Measurements from ENCODE around the gene CHST14. TPM values are rescaled to one million over a fixed set of nuclear protein-coding genes. Genes with fewer than 3 reads are reported as not detected.

The CHST14 gene
- total RNA-seq, 3 donors from 2014 or later: 8.8 to 10.8 (median 9.3) TPM

- Histone ChIP-seq H3K4me1 (peaks cover 0 to 5% of the 10 kb centered on the region in 2 donors), H3K36me3 (no peaks in the 10 kb centered on the region), H3K27me3 (no peaks in the 10 kb centered on the region), H3K9me3 (no peaks in the 10 kb centered on the region), H3K4me3 (no peak overlapping the region), H3K27ac (no peak overlapping the region)
- intact Hi-C loops (cut with DNase I; ENCODE audit: low total_unique reads): no loop called here
- TF ChIP-seq POLR2AphosphoS5 (IDR thresholded peaks at IDR 0.05): no peak
- no peak for TF ChIP-seq CTCF (IDR thresholded peaks at IDR 0.05)
- TF ChIP-seq POLR2A (IDR thresholded peaks at IDR 0.05): no peak
- no peak for DNase-seq (ENCODE audit: low spot score in 2 of 2)
Observed at GRCh38 chr15:40454904-40455391, 15.8 kb upstream of the CHST14 start.

- peak in 1 of 2 donors; percentile 73 for DNase-seq (ENCODE audit: low spot score in 2 of 2)
- no peak overlapping the region for H3K27ac ChIP-seq
- intact Hi-C loops (cut with DNase I; ENCODE audit: low total_unique reads): no loop called here
- H3K9me3 ChIP-seq: no peaks in the 10 kb centered on the region
- no peak overlapping the region for H3K4me3 ChIP-seq
- TF ChIP-seq POLR2AphosphoS5 (IDR thresholded peaks at IDR 0.05) (no peak), CTCF (IDR thresholded peaks at IDR 0.05) (no peak), POLR2A (IDR thresholded peaks at IDR 0.05) (no peak)
- peaks cover 0 to 5% of the 10 kb centered on the region in 2 donors for H3K4me1 ChIP-seq
- H3K36me3 ChIP-seq: no peaks in the 10 kb centered on the region
- H3K27me3 ChIP-seq: no peaks in the 10 kb centered on the region
Observed at GRCh38 chr15:40456299-40456712, 14.5 kb upstream of the CHST14 start.

GRCh38 chr15:40456738-40457137 is 14.0 kb upstream of the CHST14 start:
- H3K4me1 ChIP-seq: peaks cover 0 to 5% of the 10 kb centered on the region in 2 donors
- TF ChIP-seq CTCF (IDR thresholded peaks at IDR 0.05) (no peak), POLR2A (IDR thresholded peaks at IDR 0.05) (no peak), POLR2AphosphoS5 (IDR thresholded peaks at IDR 0.05) (no peak)
- no peak overlapping the region for H3K4me3 ChIP-seq
- no peaks in the 10 kb centered on the region for H3K9me3 ChIP-seq
- no peak overlapping the region for H3K27ac ChIP-seq
- intact Hi-C loops (cut with DNase I; ENCODE audit: low total_unique reads): no loop called here
- H3K27me3 ChIP-seq: no peaks in the 10 kb centered on the region
- no peak for DNase-seq (ENCODE audit: low spot score in 2 of 2)
- no peaks in the 10 kb centered on the region for H3K36me3 ChIP-seq

GRCh38 chr15:40458495-40459371 is 12.1 kb upstream of the CHST14 start:
- no peaks in the 10 kb centered on the region for H3K27me3 ChIP-seq
- H3K9me3 ChIP-seq: no peaks in the 10 kb centered on the region
- peaks cover 0 to 5% of the 10 kb centered on the region in 2 donors for H3K4me1 ChIP-seq
- no peak overlapping the region for H3K4me3 ChIP-seq
- H3K27ac ChIP-seq: no peak overlapping the region
- H3K36me3 ChIP-seq: no peaks in the 10 kb centered on the region
- intact Hi-C loops (cut with DNase I; ENCODE audit: low total_unique reads): no loop called here
- no peak for DNase-seq (ENCODE audit: low spot score in 2 of 2)
- TF ChIP-seq POLR2AphosphoS5 (IDR thresholded peaks at IDR 0.05) (no peak), POLR2A (IDR thresholded peaks at IDR 0.05) (no peak), CTCF (IDR thresholded peaks at IDR 0.05) (no peak)

- no peak for TF ChIP-seq CTCF (IDR thresholded peaks at IDR 0.05)
- TF ChIP-seq POLR2AphosphoS5 (IDR thresholded peaks at IDR 0.05): no peak
- no peak for TF ChIP-seq POLR2A (IDR thresholded peaks at IDR 0.05)
- H3K27me3 ChIP-seq: no peaks in the 10 kb centered on the region
- H3K27ac ChIP-seq: no peak overlapping the region
- intact Hi-C loops (cut with DNase I; ENCODE audit: low total_unique reads): no loop called here
- no peaks in the 10 kb centered on the region for H3K36me3 ChIP-seq
- no peaks in the 10 kb centered on the region for H3K9me3 ChIP-seq
- DNase-seq (ENCODE audit: low spot score in 2 of 2): no peak
- peaks cover 0 to 5% of the 10 kb centered on the region in 2 donors for H3K4me1 ChIP-seq
- no peak overlapping the region for H3K4me3 ChIP-seq
Observed at GRCh38 chr15:40459391-40460015, 11.3 kb upstream of the CHST14 start.

Data from breast epithelium (tissue), 4 donors.